ENCODE measurements around the gene PCNT.
"Not testable (repeated sequence)": the region's sequence is repeated elsewhere in the genome, so short reads cannot be mapped to it uniquely, and the experiment has no call there.

PCNT gene

GRCh38 chr21:46438241-46438640 lies 114.3 kb downstream of the PCNT start:
- H3K4me3 ChIP-seq (ENCODE audit: low read depth, low read length) = no peak overlapping the region
- no peak for TF ChIP-seq CTCF (IDR thresholded peaks at IDR 0.05; ENCODE audit: borderline replicate concordance, insufficient read depth, low read depth, low read length)

GRCh38 chr21:46439906-46440305 lies 116.0 kb downstream of the PCNT start:
- no peak overlapping the region for H3K4me3 ChIP-seq (ENCODE audit: low read depth, low read length)
- TF ChIP-seq CTCF (IDR thresholded peaks at IDR 0.05; ENCODE audit: borderline replicate concordance, insufficient read depth, low read depth, low read length) = no peak

- H3K4me3 ChIP-seq (ENCODE audit: low read depth, low read length) = no peak overlapping the region
- no peak for TF ChIP-seq CTCF (IDR thresholded peaks at IDR 0.05; ENCODE audit: borderline replicate concordance, insufficient read depth, low read depth, low read length)
Observed at GRCh38 chr21:46441331-46441730, 117.4 kb downstream of the PCNT start.

- H3K4me3 ChIP-seq (ENCODE audit: low read depth, low read length) = no peak overlapping the region
- no peak for TF ChIP-seq CTCF (IDR thresholded peaks at IDR 0.05; ENCODE audit: borderline replicate concordance, insufficient read depth, low read depth, low read length)
Observed at GRCh38 chr21:46441961-46442498, 118.1 kb downstream of the PCNT start.

- no peak overlapping the region for H3K4me3 ChIP-seq (ENCODE audit: low read depth, low read length)
- TF ChIP-seq CTCF (IDR thresholded peaks at IDR 0.05; ENCODE audit: borderline replicate concordance, insufficient read depth, low read depth, low read length) = no peak
Observed at GRCh38 chr21:46442938-46443337, 119.0 kb downstream of the PCNT start.

GRCh38 chr21:46443910-46444309 lies 120.0 kb downstream of the PCNT start:
- TF ChIP-seq CTCF (IDR thresholded peaks at IDR 0.05; ENCODE audit: borderline replicate concordance, insufficient read depth, low read depth, low read length) = no peak

GRCh38 chr21:46448108-46448507 lies 124.2 kb downstream of the PCNT start:
- no peak for TF ChIP-seq CTCF (IDR thresholded peaks at IDR 0.05; ENCODE audit: borderline replicate concordance, insufficient read depth, low read depth, low read length)
- no peak overlapping the region for H3K4me3 ChIP-seq (ENCODE audit: low read depth, low read length)

More at GRCh38 chr21:46443910-46444309, 120.0 kb downstream of the PCNT start:
- no peak overlapping the region for H3K4me3 ChIP-seq (ENCODE audit: low read depth, low read length)

- not testable (repeated sequence) for H3K4me3 ChIP-seq (ENCODE audit: low read depth, low read length)
Observed at GRCh38 chr21:46448855-46449254, 124.9 kb downstream of the PCNT start.

All from GM12875 (cell line).